Glomerular visceral epithelial cell (primary cell): ENCODE measurements around the gene NPTN.

Experiments used
- DNase-seq: peaks from one replicate; pipeline ENCODE4 v3.0.0-alpha.2; 2016; ENCODE audit errors: extremely low spot score

The NPTN gene

GRCh38 chr15:73518876-73519733, 114.1 kb downstream of the NPTN start:
- DNase-seq: no peak

GRCh38 chr15:73518180-73518862, 114.9 kb downstream of the NPTN start:
- DNase-seq: no peak

- no peak for DNase-seq
These were observed 115.6 kb downstream of the NPTN start for GRCh38 chr15:73517566-73517965.

DNA sequence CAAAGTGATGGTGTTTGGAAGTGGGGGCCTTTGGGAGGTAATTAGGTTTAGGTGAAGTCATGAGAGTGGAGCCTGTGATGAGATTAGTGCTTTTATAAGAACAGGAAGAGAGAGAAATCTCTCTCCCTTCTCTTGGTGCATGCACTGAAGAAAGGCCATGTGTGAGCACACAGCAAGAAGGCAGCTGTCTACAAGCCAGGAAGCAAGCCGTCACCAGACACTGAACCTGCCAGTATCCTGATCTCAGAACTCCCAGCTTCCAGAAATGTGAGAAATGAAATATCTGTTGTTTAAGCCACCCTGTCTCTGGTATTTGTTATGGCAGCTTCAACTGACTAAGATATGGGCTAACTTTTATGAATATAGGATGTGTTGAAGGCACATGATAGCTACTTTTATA, 117.7 kb downstream of the NPTN start:
- DNase-seq: no peak
